GM12865 (cell line): ENCODE measurements around the gene U2AF1L4.
"Not testable (repeated sequence)": the region's sequence is repeated elsewhere in the genome, so short reads cannot be mapped to it uniquely, and the experiment has no call there.

Experiments used
- DNase-seq: peaks from one replicate; pipeline ENCODE4 v3.0.0; 2010; ENCODE audit warnings: low read depth
- H3K4me3 ChIP-seq: 2 replicates; pipeline ENCODE4 v1.5.1; 2011; ENCODE audit warnings: mild to moderate bottlenecking, low read depth, low read length, control low read depth
- CTCF ChIP-seq: IDR thresholded peaks from 2 replicates; pipeline ENCODE4 v1.5.1; 2011; ENCODE audit warnings: low read length, control low read depth, low read depth, inconsistent platforms; ENCODE audit not compliant: insufficient read depth; ENCODE audit errors: missing control alignments

Gene U2AF1L4

GRCh38 chr19:35774274-35775045 is 29.2 kb upstream of the U2AF1L4 start:
- TF ChIP-seq CTCF, result no peak
- H3K4me3 ChIP-seq, result peak overlapping the region; percentile 32; the same call in 1 of the 2 replicates
- no peak for DNase-seq

DNA sequence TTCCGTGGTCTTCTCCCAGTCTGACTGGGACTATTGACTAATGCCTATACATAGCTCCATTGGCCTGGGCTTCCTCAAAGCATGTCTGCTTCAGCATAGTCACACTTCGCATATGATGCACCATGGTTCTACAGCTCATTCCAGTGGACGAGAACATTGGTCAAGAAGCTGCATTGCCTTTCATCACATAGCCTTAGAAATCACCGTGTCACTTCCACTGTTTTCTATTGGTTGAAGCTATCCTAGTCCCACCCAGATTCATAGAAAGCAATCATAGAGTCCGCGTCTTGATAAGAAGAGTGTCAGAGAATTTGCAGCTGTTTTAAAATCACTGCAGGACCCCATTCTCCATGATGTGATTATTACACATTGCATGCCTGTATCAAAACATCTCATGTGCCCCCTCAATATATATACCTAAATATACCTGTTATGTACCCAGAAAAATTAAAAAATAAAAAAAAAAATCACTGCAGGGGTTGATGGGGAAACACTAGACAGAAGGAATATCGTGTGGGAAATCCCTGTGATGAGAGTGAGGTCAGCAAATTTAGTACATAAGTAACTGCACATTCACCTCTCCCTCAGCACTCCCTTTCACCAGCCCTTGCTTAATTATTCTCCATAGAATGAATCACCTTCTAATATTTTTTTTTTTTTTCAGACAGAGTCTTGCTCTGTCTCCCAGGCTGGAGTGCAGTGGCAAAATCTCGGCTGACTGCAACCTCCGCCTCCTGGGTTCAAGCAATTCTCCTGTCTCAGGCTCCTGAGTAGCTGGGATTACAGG is 28.0 kb upstream of the U2AF1L4 start:
- no peak for TF ChIP-seq CTCF
- no peak overlapping the region for H3K4me3 ChIP-seq
- DNase-seq, result no peak

- H3K4me3 ChIP-seq, DNase-seq: not testable (repeated sequence)
Observed at GRCh38 chr19:35772362-35772761, 27.1 kb upstream of the U2AF1L4 start.

DNA sequence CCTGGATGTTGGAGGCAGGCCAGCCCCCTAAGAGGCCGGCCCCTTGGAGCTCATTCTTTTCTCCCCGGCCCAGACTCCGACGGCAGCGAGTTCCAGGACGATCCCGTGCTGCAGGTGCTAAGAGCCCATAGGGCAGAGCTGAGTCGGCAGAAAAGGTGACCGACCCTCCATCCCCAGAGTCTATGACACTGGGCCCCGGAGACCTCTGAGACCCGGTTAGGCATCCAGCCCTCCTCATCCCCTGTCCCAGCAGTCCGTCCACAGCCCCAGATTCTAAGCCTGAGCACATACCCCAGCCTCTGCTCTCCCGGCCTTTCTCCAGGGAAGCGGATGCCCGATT is 22.8 kb upstream of the U2AF1L4 start:
- DNase-seq, result no peak
- TF ChIP-seq CTCF, result no peak
- H3K4me3 ChIP-seq, result no peak overlapping the region

GRCh38 chr19:35767288-35768081 is 22.3 kb upstream of the U2AF1L4 start:
- no peak for DNase-seq
- no peak overlapping the region for H3K4me3 ChIP-seq
- TF ChIP-seq CTCF, result no peak

GRCh38 chr19:35766571-35767104 is 21.4 kb upstream of the U2AF1L4 start:
- no peak for TF ChIP-seq CTCF
- no peak for DNase-seq
- H3K4me3 ChIP-seq, result no peak overlapping the region
